ENCODE measurements around the gene OR1D5.

DNA sequence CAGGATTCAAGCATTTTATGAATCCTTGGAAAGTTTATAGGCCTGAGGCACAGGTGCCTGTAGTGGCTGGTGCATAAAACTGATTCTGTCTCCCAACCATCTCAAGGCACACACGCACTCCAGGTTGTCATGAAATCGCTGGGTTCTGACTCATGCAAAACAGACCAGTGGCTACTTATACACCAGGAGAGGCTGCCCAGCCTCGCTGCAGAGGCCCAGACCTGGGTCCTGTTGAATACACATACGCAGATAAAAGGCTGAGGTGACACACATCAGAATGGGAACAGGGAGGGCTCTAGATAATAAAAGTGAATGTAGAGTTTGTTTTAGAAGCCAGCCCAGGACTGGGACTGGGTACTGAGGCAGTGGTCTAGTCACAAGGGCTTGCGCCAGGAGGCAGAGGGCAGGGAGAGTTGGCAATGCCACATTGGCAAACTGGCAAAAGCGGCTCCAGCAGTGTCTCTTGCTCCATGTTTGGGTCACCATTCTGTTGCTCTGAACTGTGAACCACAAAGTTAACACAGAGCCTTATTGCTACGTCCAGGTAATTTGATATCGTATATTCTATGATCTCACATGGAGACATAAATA, 13.6 kb downstream of the OR1D5 start:
- TF ChIP-seq IKZF2 (IDR thresholded peaks at IDR 0.05): no peak
- no peak for TF ChIP-seq SUZ12 (IDR thresholded peaks at IDR 0.05; ENCODE audit: unreplicated experiment)
- no peak for TF ChIP-seq POLR2A (IDR thresholded peaks at IDR 0.05; ENCODE audit: low read depth, low read length)
- TF ChIP-seq CTCF (IDR thresholded peaks at IDR 0.05 in 2 of 3, conservative IDR thresholded peaks at IDR 0.05 in 1 of 3; ENCODE audit: control insufficient read depth in 2 of 3, extremely low read depth in 1 of 3, insufficient read depth in 1 of 3, low read depth in 3 of 3, low read length in 3 of 3): no peak

Data from GM12878 (cell line).